Keratinocyte (primary cell): ENCODE data around the gene SCO1.

ENCODE experiments used
- EZH2 ChIP-seq: IDR thresholded peaks from one replicate; pipeline ENCODE4 v1.6.1; 2012; ENCODE audit warnings: inconsistent platforms, mild to moderate bottlenecking, low read length, moderate library complexity
- TF ChIP-seq, protein P1 (sequence below), 3 experiments: IDR thresholded peaks in 1 of 3; conservative IDR thresholded peaks in 1 of 3; optimal IDR thresholded peaks in 1 of 3; 2 replicates in 2 of 3; 3 replicates in 1 of 3; pipeline versions ENCODE3 to v1.5.1; 2011; ENCODE audit warnings: low read length in 3 of 3, mild to moderate bottlenecking in 3 of 3, moderate library complexity in 2 of 3, control low read depth in 1 of 3, inconsistent platforms in 1 of 3; ENCODE audit not compliant: insufficient read depth in 2 of 3; ENCODE audit errors: extremely low read depth in 1 of 3

DNA sequence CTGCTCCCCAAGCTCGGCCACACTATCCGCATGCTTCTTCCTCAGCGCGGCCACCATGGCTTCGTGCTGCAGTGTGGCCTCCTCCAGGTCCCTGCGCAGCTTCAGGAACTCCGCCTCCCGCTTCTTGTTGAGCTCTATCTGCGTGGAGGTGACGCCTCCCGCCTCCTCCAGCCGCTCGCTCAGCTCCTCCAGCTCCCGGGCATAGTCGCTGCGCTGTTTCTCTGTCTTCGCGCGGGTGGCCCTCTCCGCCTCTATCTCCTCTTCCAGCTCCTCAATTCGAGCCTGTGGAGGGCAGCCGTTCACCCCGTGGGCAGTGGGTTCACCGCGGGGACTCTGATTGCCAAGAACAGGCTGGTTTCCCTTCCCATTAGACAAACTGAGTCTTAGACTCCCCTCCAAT, 59.2 kb downstream of the SCO1 start:
- TF ChIP-seq EZH2: no peak
- TF ChIP-seq, protein P1, sequence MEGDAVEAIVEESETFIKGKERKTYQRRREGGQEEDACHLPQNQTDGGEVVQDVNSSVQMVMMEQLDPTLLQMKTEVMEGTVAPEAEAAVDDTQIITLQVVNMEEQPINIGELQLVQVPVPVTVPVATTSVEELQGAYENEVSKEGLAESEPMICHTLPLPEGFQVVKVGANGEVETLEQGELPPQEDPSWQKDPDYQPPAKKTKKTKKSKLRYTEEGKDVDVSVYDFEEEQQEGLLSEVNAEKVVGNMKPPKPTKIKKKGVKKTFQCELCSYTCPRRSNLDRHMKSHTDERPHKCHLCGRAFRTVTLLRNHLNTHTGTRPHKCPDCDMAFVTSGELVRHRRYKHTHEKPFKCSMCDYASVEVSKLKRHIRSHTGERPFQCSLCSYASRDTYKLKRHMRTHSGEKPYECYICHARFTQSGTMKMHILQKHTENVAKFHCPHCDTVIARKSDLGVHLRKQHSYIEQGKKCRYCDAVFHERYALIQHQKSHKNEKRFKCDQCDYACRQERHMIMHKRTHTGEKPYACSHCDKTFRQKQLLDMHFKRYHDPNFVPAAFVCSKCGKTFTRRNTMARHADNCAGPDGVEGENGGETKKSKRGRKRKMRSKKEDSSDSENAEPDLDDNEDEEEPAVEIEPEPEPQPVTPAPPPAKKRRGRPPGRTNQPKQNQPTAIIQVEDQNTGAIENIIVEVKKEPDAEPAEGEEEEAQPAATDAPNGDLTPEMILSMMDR (optimal IDR thresholded peaks at IDR 0.05 in 1 of 3, IDR thresholded peaks at IDR 0.05 in 1 of 3, conservative IDR thresholded peaks at IDR 0.05 in 1 of 3; ENCODE audit: extremely low read depth in 1 of 3, insufficient read depth in 2 of 3, low read length in 3 of 3): no peak
